Stimulated activated CD4-positive, alpha-beta T cell treated with anti-CD3 and anti-CD28 coated beads, Interleukin-4, amount 100 ng/mL, for 24 hours (primary cell): ENCODE data around the gene MMD2.
"Not testable (repeated sequence)": the region's sequence is repeated elsewhere in the genome, so short reads cannot be mapped to it uniquely, and the experiment has no call there.

Experiments
- DNase-seq: peaks from one replicate; pipeline ENCODE4 v3.0.0-alpha.2; 2020

Gene MMD2

DNA sequence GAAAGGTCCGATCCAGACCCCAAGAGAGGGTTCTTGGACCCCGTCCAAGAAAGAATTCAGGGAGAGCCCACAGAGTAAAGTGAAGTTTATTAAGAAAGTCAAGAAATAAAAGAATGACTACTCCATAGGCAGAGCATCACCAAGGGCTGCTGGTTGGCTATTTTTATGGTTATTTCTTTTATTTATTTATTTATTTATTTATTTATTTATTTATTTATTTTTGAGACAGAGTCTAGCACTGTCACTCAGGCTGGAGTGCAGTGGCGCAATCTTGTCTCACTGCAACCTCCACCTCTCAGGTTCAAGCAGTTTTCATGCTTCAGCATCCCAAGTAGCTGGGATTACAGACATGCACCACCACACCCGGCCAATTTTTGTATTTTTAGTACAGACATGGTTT lies 65.8 kb downstream of the MMD2 start:
- not testable (repeated sequence) for DNase-seq

DNA sequence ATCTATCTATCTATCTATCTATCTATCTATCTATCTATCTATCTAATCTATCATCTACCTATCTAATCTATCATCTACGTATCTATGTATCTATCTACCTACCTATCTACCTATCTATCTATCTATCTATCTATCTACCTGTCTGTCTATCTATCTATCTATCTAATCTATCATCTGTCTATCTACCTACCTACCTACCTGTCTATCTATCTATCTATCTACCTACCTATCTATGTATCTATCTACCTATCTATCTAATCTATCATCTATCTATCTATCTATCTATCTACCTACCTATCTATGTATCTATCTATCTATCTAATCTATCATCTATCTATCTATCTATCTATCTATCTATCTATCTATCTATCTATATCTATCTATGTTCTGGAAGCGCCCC lies 67.5 kb downstream of the MMD2 start:
- not testable (repeated sequence) for DNase-seq

DNA sequence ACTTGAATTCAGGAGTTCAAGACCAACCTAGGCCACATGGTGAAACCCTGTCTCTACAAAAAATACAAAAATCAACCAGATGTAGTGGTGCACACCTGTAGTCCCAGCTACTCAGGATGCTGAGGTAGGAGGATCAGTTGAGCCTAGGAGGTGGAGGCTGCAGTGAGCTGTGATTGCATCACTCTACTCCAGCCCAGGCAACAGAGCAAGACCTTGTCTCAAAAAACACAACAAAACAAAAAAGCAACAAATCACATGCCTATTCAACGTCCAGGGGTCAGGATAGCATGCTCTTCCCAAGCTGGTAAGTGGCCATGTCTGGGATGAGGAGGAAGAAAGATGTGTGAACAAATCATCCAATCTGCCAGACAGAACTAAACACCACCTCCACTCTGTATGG lies 69.3 kb downstream of the MMD2 start:
- DNase-seq = no peak

DNA sequence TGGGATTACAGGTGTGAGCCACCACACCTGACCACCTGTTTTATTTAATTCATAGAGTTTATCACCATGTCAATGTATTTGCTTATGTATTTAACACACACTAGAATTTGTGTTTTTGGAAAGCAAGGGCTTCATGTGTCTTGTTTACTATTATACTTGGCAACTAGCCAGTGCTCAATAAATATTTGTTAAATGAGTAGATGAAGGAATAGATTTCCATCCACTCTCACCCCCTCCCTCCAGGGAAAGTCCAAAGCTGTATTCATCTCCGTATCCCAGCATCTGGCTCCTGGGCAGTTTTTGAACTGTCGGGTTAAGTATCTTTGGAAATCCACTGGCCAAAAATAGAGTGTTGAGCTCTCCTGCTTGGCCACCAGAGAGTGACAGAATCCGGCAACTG lies 70.8 kb downstream of the MMD2 start:
- no peak for DNase-seq

DNA sequence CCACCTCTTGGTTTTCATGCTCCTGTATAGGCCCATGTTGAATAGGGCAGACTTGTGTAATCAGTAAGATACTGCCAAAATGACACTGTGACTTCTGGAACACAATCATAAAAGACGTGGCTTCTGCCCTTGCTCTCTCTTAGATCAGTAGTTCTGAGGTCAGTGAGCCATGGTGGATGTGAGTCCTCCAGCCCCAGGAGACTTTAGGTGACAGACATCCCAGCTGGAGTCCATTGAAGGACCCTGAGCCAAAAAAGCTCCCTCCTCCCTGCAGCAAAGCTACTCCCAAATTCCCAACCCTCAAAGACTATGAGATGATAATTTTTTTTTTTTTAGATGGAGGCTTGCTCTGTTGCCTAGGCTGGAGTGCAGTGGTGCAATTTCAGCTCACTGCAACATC lies 72.3 kb downstream of the MMD2 start:
- no peak for DNase-seq

DNA sequence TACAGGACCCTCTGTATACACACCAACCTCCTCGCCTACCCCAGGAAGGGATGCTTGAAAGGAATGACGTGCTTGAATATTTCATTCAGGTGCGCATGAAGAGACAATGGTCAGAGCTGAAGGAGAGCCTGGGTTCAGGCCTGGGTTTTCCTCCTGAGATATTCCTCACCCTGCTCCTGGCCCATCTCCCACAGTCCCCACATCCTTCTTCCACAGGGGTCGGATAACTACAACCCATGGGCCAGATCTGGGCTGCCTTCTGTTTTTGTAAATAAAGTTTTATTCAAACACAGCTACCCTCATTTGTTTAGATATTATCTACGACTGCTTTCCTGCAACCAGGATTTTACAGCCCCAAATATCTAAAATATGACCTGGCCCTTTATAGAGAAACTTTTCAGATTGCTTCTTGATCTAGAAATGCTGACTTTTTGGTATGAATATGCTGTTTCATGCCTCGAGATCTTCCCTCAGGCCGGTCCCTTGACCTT lies 73.6 kb downstream of the MMD2 start:
- no peak for DNase-seq

DNA sequence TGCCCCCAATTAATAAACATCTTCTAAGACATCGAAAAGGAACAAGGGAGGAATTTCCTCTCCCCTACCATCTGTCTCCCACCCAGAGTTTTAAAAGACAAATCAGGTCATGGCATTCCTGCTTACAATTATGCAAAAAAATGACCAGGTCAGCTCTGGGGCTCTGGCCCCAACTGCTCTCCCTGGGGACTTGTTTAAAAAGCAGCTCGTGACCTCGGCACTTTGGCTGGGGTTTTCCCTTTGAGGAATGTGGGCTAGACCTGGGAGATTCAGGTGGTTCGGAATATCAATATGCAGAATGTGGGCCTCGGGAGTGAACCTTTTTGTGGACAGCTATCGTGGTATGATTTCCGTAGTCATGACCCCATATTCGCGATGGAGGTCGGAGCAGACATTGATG lies 74.8 kb downstream of the MMD2 start:
- no peak for DNase-seq

DNA sequence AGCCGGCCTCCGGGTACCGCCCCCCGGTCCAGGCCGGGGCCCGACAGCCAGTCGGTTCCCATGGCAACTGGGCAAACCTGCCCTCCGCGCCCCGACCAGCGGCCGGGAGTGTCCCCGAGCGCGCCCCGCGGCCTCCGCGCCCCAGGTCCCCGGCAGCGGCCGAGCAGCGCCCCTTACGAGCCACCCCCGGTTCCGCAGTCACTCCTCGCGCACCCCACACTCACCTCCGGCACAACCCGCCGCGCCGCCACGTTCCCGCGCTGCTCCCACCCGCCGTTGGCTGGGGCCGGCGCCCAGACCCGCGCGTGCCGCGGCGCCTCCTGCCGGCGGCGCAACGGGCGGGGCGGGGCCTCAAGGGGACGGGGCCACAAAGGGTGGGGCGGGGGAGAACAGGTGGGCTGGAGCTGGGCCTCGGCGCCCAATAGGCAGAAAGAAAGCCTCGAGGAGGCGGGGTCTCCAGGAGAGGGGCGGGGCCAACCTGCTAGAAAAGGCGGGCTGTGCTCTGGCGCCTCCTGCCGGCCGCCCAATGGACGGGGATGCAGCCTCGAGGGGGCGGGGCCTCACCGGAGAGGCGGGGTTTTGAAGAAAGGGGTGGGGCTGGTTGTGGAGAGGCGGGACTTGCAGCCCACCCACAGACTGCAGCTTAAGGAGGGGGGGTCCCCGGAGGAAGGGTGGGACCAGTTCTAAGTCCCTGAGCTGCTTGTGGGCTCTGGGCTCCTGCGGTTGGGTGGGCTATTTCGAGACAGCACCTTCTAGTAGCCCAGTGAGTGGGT lies 75.4 kb downstream of the MMD2 start, which contains the start of gene RADIL:
Gene RADIL (minus strand): TSS at position 345 of the 773 bp plus-strand sequence. CDS start 5,577 bp downstream, outside the sequence.
- DNase-seq = peak; percentile 86

DNA sequence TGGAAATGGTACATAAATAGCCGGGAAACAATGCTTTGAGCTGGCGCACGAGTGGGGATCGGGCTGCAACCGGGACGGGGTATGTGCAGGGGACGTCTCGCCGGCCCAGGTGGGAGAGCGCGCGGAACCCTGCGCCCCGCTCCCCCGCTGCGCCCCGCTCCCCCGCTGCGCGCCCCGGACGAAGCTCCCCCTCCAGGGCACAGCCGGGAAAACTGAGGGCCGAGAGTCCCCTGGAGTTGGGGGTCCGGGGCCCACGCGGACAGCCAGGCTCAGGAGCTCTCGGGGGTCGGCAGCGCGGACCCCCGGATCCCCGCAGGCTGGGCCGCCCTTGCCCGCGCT lies 76.0 kb downstream of the MMD2 start:
- DNase-seq = no peak

DNA sequence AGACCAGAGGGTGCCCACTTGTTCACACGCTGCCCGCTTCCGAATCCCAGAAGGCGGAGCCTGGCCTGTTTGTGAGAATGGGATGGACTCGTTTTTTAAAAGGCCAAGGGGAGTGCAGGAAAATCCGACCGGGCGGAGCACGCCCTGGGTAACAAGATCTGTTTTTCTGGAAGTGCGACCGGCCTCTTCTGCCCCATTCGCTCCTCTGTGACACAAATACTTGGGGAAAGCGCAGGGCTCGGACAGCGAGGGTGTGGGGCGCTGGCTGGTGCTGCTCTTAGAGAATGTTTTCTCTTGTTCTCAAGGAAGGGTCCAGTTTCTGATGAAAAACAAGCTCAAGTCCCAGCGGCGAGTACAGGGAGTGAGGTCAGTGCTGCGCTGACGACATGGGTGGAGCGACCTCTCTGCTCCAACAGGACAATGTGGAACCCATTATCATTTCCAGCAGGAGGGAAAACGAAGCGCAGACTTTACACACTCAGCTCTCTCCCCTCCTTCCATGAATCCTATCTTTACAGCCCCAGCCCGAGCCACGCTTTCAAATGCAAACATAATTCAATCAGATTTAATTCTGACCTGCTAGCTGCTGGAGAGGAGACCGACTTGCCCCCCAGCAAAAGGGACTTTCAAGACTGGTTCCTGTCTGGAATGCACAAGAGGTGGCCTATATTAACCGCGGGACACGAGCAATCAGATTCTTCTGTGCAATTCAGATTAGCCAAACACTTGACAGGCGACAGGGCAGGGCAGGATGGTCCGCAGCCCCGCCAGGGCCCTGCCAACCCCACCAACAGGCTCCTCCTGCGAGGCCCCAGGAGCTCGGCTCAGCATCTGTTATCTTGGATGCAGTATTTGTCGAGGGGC lies 76.6 kb downstream of the MMD2 start:
- no peak for DNase-seq

DNA sequence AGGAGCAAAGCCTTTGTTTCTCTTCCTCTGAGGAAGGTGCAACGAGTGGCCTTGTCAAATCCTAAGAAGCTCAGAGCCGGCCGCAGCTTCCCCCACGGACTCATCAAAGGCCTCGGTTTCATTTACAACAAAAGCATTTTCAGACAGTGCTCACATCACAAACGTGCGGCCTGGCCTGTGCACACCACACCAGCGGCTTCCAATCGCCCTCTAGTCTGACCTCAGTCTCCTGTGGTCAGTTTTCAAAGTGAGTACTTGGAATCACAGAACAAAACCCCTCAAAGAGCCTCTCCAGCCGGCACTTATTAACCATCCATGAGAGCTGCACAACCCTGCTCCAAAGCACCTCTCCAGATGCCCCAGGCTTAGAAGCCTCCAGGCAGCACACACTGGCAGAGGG lies 78.8 kb downstream of the MMD2 start:
- DNase-seq = no peak

DNA sequence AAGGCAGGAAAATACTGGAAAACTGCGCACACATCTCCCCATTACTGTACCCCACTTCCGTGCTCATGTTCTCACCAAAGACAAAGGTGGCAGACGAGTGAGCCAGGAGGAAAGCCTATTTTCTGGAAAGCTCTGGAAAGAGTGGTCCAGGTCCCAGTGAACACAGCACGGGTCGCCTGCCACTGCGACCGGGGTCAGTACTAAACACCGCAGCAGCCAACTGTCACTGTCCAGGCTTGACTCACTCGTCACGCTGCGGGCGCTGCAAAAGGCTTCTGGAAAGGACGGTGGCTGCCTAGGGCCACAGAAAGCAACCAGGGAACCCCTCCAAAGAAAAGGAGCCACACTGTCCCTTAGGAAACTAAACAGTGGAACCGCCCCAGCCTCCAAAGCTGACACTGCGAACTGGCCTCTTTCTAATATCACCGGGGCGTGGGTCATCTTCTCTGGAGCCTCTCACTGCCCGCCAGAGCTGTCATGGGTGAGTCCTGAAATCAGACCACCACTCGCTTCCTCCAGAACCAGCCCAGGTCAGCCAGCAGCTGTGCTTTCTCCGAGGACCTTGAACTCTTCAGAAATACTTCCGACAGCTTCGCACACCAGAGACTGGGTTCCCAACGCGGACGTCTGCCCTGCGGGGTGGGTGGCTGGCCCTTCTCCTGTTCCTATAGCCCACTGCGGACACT lies 79.4 kb downstream of the MMD2 start:
- DNase-seq = no peak

DNA sequence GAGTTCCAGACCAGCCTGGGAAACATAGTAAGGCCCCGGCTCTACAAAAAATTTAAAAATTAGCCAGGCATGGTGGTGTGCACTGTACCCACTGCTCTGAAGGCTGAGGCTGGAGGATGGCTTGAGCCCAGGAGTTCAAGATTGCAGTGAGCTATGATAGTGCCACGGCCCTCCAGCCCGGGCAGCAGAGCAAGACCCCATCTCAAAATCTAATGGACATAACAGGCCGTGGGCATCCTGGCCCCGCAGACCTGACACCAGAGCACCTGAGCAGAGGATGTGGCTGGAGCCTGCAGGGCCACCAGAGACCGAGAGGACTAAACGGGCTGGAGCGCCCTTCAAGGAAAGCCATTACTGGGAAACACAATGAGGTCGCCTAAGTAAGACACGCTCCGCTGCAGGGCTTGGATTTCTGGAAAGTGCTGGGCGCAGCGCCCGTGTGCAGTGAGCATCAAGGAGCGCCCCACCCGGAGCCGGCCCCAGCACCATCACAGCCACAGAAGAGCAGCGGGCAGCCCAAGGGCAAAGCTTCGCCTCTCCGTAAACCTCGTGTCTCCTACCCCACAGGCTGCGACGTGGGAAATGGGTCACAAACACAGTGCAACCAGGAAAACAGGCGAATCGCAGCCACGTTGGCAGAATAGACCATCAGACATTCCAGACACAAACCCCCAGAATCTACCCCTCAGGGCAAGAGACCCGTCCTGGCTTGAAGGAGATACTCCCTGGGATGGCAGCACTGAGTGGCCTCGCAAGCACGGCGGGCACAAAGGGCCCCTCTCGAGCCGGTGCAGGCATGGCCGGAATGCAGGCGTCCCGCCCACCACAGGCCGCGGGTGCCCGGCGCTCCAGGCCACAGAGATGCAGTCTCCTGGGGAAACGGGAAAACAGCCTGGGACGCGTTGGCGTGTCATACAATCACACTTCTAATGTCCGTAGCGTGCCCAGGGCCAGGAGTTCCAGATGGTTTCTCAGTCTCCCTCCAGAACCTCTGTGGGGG lies 80.4 kb downstream of the MMD2 start:
- DNase-seq = no peak

DNA sequence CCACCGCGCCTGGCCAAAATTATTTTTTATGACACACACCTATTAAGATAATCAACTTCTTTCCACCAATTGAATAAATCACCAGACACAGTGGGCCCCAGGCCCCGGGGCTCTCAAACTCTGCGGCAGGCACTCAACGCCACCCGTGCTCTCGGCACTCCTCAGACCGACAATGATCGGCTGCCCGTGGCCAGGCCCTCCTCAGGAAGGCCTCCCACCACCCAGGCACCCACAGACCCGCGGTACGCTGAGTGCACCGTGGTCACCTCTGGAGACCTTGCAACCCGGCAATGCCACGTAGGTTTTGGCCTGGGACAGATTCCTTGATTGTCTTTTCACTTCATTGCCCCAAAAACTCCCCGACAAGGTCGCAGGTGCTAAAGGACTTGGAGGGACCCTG lies 82.4 kb downstream of the MMD2 start:
- DNase-seq = no peak

DNA sequence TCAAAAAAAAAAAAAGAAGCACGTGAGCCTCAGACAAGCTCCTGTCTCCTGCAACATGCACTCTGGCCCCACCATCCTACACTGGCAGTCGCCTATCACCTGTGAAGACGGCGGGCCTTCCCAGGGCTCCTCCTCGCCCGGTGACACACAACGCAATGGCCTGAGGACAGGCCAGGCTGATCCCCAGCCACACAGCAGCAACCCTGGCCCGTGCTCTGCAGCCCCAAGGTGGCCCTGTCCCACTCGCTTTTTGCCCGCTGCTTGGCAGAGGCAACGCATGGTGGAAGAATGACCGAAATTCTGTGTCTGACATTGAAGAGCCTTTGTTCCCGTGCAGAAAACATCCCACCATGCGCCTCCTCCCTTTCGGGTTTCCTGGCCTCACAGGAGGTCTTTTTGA lies 83.6 kb downstream of the MMD2 start:
- no peak for DNase-seq

DNA sequence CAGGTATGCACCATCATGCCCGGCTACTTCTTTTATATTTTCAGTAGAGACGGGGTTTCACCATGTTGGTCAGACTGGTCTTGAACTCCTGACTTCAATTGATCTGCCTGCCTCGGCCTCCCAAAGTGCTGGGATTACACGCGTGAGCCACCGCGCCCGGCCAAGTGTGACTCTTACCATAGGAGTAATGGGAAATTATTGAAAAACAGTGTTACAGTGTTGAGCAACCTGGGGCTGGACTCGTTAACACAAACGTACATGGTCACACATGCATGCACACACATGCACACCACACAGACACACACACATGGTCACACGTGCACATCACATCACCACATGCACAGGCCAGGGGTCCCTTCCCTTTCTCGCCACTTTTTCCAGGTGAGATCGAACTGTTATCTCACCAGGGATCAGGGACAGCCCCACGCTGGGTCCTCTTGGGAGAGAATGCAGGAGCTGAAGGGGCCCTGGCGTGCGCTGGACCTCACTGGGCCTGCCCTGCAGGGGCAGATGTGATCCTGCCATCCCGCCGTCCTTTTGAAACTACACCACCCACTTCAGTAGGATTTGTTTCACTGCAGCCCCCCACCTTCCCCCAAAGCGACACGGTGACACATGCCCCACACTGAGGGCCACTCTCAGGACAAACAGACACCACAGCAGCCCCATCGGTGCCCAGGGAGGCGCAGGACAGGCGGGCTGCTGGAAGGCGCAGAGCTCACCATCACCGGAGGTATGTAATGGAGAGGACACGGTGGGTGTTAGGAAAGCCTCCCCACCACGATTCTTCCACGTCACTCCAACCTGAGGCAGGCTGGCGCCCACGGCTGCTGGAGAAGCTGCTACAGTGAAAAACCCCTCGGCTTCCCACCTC lies 85.7 kb downstream of the MMD2 start:
- no peak for DNase-seq

DNA sequence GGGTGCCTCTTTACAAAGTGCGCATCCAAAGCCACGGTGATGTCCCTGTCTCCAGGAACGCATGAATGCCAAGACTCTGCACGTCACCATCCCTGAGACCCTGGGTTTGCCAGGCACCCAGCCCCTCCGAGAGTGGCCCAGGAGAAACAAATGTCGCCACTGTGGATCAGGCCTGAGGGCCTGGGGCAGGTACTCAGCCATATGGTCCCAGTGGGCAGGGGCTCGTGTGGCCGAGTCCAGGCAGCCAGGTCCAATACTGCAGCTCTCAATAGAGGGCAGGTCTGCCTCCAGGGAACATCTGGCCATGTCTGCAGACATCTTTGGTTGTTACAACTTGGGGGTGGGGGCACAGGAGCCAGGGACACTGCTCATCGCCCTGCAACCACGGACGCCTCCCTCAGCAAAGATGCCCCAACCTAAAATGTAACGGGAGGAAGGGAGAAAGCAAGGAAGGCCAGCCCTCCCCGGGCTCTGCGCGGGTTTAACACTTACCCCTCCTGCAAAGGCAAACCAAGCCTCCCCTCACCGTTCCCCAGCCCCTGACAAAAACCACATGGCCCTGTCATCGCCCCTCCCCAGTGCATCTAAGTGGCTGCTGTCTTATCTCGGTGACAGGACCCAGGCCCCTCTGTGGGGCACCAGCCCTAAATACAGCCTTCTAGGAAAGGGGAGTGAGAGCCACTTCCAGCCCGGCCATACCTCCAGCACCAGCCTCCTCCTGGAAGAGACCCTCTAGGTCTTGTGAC lies 86.9 kb downstream of the MMD2 start:
- DNase-seq = no peak

DNA sequence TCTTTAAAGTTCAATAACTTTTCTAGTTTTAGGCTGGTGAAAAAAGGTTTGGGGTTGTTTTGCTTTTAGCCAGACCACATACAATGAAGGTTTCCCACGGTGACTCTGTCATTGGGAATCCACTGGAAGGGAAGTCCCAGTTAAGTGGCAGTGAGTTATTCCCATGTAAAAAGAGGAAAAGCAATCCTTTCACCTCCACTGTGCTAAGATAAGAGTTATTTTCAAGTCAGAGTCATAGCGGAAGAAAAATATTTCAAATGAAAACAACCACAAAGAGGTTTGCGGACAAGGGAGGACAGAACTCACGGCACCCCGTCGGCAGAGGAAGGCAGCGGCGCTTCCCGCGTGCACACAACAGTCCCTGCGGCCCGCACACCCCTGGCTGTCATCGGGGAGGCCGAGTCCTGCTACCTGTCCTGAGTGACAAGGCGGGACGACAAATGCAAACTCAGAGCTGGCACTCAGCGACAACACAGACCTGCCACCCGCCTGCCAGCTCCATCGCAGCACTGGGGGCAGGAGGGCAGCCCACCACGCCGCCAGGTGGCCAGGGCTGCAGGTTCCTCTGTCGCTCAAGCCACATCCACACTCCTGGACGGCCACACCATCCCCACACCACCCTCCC lies 87.8 kb downstream of the MMD2 start:
- DNase-seq = no peak

DNA sequence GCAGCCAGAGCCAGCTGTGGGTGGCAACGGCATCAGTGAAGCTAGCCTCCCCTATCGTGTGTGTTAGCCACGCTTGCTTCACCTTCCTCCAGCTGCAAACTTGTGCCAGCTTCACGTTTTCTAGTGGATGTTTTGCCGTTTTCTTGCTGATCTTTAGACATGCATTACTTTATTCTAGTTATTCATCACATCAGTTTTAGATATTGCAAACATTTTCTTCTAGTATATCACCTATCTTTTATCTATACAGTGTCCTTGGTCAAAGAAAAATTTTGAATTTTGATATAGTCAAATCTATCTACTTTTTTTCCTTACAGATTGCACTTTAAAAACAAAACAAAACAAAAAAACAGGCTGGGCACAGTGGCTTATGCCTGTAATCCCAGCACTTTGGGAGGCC lies 90.5 kb downstream of the MMD2 start:
- DNase-seq = no peak
